ENCODE results near the gene GPR148.

- no peak for TF ChIP-seq CTCF (IDR thresholded peaks at IDR 0.05)
- no peak for TF ChIP-seq POLR2A (IDR thresholded peaks at IDR 0.05; ENCODE audit: low read depth)
- no peak for TF ChIP-seq EP300 (IDR thresholded peaks at IDR 0.05)
- TF ChIP-seq POLR2AphosphoS5 (IDR thresholded peaks at IDR 0.05): no peak
These were observed 35.4 kb downstream of the GPR148 start for GRCh38 chr2:130764035-130764820.
